RPMI8226 (cell line): Measurements from ENCODE around the gene PPP1R27.

Experiments used
- DNase-seq: peaks from one replicate; pipeline ENCODE4 v3.0.0-alpha.2; 2015

The PPP1R27 gene

DNA sequence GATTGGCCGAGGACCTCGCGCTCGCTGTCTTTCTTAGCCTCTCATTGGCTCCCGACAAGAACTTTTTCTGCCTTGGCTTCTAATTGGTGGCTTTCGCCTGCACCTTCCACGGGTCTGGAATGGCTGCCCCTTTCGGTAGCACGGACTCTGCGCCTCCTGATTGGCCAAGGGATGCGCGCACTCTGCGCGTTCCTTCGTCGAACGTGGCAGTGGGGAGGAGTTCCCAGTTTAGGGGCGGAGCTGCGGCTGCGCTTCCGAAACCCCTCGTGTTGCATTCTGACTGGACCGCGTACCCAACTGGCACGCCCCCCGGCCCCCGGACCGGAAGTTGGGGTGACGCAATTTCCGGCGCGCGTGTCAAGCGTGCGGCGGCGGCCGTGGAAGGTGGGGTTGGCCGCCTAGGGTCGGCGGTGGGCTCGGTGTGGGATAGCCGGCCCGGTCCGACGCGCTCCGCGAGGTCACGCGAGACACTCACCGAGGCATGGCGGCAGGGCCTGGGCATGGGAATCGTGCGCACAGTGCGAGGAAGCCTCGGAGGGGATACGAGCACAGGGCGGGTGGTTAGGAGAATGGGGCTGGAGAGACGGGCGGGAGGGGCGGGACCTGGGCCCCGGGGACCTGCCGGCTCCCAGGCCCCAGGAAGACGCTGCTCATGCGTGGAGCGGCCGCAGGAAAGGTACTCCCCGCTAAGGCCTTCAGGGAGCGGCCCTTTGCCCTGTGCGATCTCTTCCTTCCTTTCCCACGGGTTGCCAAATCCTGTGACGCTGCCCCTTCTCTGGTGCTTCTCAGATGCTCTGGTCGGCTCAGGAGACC lies 26.1 kb upstream of the PPP1R27 start:
- peak; percentile 100 for DNase-seq

DNA sequence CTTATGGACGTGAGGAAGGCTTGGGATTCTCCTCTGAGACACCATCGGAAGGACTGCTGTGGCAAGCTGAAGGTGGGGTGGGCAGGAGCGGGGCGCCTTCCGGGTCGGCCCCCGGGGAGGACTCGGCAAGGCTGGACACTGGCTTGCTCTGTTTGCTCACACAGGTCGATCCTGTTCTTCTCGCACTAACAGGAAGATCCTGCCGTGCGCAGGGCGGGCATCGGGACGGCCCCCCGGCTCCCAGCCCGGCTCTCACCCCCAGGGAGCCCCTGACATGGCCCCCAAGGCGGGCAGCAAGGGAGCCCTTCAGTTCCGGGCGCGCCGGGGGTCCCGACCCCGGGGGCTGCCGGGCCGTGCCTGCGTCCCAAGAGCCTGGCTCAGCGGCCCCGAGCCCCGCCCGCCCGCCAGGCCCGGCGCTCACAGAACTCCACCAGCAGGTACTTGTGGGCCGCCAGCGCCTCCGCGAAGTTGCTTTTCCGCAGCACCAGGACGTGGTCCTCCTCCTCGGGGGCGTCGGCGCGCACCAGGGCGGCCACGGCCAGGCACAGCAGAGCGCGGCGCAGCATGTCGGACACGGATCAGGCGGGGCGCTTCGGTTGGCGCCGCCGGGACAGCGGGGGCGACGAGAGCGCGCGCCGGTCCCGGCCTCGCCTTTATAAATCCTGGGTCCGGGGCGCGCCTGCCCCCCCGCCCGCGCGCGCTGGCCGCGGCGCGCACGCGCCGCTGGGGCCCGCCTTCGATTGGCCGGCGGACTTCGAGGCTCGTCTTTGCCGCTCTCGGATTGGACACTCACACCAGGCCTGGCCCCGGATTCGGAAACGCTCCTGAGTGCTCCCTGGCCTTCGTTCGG lies 25.3 kb upstream of the PPP1R27 start, which contains the start of gene P4HB:
TSS of gene P4HB (minus strand) at position 630 of the 850 bp plus-strand sequence. CDS start at position 566, 64 bp downstream.
- DNase-seq, result no peak

DNA sequence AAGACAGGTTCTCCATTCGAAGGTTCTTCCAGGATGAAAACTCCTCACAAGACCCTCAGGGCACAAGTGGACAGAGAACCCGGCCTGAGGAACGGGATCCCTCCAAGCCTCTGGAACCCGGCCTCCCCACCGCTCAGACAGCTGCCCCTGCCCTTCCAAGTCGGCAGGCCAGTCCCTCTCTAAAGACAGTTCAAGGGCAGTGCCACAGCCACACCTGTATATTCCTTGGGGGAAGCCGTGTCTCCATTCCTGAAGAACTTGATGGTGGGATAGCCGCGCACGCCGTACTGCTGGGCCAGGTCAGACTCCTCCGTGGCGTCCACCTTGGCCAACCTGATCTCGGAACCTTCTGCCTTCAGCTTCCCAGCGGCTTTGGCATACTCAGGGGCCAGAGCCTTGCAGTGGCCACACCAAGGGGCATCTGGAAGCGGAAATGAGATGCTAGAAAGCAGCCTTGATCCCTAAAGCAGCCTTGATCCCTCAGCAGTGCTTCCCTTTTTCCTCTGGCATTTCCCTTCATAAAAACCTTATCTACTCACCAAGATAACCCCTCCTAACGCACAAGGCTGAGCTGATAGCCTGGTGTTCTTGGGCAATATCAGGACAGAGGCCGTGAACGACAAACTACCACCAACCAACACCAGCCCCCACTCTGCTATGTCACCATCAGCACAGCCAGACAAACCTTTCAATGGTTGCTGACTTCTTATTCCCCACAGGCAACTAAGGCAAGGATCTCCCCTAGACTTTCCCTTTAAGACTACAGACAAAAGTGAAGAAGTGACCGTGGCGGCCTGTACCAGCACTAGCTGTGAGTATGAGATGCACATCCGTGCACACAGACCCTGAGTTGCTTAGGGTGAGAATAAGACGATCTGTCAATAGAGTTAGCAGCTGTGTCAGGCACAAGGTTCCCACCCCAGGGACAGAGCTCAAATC lies 24.4 kb upstream of the PPP1R27 start:
- DNase-seq, result no peak

DNA sequence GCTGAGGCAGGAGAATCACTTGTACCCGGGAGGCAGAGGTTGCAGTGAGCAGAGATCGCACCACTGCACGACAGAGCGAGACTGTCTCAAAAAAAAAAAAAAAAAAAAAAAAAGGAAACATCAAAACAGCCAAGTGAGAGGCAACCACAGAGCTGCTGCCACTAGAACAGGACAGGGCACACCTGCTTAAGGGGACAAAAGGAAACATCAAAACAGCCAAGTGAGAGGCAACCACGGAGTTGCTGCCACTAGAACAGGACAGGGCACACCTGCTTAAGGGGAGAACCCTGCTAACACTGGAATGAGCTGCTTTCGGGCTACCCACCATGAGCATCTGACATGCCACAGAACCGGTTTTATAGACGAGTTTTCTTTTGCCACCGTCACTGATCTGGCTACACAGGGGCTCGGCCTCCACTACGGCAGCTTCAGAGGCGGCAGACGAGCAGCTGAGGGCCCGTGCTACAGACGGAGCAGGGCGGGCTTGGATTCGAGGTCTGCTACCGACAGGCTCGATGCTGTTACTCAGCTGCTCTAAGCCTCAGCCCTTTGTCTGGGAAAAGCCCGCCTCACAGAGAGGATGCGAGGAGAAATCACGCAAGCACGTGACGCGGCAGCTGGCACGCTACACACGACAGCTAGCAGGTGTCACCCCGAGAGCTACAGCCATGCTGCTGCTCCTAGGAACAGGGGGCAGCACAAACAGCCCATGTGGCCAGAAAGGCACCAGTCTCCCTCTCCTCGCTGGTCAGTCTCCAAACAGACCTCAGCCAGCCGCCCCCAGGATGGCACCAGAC lies 23.5 kb upstream of the PPP1R27 start:
- no peak for DNase-seq

DNA sequence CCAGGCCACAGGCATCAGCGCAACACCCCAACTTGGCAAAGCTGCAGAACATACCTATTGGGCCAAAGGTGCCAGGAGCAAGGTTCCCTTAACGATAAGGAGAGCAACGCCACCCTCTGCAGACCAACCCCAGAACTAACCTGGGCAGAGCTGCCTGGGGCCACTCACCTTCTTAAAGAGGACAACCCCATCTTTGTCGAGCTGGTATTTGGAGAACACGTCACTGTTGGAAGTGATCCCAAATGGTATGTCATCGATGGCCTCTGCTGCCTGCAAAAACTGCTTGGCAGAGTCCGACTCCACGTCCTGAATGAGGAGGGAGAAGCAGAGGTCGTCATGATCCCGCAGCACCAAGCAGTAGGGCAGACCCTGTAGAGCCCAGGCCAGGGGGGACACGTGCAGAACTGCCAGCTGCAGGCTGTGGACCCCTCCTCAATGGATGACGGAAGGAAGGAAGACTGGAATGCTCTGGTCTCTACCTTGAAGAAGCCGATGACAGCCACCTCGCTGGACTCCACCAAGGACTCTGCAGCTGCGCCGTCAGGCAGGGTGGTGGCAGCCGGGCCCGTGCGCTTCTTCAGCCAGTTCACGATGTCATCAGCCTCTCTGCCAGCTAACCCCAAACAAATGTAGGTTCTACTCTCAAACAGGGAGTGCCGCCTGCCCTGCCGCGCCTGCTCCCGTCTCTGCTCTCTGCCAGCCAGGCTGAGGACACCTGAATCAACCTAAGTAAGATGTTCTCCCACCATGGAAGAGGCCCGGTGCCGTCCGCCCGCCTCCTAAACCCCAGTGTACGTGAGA lies 20.3 kb upstream of the PPP1R27 start:
- DNase-seq, result no peak

DNA sequence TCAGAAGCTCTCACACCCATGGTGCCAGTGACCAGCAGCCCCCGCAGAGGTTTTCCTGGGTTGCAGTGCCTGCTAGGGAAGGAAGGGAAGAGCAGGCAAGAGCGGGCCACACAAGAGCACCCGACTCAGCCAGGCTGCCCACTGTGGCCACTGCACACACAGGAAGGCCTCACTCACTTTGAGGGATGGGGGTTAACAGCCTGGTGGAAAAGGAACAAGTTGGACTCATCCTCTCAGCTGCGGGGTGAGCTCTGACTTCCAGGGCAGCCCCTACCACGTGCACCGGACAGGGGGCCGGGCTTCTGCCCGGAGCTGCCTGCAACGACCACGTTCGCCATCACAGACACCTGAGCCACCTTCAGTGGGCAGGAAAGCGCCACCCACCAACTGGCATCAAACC lies 17.4 kb upstream of the PPP1R27 start:
- no peak for DNase-seq

DNA sequence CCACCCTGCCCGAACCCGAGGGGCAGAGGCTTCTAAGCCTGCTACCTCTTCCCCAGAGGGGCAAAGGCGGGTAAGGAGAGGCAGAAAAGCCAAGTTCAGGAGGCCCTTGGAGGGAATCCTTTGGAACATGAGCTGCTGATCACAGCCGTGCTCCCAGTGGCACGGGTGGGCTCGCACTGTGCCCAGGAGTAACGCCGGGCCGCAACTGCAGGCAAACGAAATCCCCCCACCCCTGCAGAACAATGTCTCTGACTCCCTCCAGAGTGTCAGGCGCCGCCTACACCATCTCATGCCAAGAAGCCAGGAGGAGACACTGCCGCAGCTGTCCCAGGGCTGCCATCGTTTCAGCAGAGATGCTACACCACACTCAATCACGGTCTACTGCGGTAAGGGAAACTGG lies 16.6 kb upstream of the PPP1R27 start:
- no peak for DNase-seq

DNA sequence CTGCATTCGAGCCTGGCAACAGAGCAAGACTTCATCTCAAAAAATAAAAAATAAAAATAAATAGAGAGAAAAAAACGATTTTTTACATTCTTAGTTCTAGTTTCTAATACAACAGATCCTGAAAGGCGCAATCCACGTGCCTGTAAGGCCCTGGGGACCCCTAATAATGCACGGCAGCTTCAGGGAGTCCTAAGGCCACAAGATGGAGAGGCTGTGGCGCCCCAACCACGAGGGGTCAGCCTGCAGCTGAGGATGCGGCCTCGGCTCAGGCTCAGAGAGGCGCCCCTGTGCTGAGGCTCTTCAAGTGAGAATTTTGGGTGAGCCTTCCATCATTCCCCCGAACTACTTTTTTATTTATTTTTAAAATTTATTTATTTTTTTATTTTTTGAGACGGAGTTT lies 14.6 kb upstream of the PPP1R27 start:
- DNase-seq, result no peak

DNA sequence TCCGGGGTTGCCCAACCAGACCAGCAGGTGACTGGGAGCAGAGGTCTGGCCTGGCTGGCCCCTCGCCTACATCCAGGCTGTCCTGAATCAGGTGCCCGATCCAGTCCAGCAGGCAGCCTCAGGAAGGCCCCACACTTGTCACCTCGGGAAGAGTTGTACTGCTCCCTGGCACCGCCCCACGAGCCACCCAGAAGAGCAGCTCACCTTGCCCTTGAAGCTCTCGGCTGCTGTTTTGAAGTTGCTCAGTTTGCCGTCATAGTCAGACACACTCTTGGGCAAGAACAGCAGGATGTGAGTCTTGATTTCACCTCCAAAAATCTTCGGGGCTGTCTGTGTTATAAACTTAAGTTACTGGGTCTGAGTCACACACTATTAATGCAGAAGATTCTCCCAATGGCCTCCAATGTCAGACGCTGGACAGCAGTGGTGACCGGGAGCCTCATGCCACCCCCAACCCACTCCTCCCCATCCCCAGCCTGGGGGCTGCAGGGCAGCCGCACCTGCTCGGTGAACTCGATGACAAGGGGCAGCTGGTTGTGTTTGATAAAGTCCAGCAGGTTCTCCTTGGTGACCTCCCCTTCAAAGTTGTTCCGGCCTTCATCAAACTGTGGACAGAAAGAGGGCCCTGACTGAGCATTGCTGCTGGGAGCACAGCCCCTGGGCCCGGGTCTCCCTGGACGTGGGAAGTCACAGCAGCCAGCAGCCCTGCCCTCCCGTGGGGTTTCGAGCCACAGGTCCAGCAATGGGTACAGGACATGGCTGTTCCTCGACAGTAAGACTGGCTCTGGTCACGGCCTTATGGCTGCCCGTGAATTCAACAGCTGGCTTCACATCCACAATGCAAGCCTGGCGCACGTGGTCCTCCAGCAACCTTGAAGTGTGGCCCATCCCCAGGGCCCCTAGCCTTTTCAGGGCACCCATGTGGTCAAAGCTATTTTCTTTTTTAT lies 12.2 kb upstream of the PPP1R27 start:
- DNase-seq, result no peak

DNA sequence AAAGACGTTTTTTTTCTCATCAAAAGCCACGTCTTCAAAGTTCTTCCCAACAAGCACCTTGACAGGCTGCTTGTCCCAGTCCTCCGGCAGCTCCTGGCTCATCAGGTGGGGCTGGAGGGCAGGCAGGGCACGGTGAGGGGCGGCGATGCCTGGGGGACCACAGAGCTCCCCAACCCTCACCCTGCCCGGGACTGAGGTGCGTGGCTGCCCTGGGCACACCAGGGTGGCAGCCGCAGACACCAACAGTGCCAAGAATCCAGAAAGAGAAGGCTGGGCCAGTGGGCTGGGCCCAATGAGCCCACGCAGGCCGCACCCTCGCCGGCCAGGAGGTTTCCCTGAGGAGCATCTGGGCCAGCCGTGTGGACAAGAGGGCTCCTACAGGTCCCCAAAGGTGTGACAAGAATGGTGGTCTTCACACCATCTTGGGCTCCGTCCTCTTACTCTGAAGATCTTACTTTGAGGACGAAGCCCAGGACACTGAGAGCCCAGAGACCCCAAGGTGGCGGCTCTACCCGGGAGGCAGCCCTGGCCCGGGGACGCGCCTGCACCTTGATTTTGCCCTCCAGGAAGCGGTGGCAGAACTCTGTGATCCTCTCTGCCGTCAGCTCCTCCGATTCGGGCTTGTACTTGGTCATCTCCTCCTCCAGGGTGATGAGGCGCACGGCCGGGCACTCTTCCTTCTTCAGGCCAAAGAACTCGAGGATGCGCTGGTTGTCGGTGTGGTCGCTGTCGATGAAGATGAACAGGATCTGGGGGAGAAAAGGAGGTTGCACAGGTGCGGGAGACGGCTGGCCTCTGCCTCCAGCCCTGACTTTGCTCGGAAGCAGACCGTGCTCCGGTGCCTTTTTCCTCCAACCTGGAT lies 11.3 kb upstream of the PPP1R27 start:
- no peak for DNase-seq

DNA sequence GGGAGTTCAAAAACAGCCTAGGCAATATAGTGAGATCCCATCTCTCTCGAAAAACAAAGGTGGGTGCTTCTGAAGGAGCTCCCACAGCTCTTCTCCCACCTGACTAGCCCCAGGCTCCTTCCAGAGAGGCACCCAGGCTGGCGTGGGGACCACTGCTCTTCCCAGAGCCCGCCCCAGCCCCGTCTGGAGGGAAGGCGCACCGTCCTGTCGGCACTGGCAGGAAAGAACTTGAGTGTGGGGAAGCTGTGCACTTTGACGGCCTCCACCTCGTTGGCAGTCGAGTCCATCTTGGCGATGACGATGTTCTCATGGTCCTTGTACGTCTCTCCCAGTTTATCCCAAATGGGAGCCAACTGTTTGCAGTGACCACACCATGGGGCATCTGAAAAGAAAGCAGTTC lies 10.5 kb upstream of the PPP1R27 start:
- no peak for DNase-seq

DNA sequence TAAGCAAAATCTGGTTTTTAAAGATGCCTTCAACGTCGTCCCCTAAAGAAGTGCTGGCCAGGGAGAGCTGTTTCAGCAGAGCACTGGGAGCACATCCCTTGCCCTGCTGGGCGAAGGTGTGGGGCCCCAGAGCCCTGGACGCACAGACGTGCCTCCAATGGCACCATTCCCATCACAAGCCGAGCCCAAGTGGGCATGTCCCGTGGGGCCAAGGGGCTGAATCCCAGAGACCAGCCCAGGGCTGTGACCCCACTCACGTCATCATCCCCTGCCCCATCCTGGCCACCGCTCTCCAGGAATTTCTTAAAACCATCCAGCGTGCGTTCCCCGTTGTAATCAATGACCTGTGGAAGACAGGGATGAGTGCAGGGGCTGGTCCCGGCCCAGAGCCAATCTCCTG lies 10.0 kb upstream of the PPP1R27 start:
- DNase-seq, result no peak

DNA sequence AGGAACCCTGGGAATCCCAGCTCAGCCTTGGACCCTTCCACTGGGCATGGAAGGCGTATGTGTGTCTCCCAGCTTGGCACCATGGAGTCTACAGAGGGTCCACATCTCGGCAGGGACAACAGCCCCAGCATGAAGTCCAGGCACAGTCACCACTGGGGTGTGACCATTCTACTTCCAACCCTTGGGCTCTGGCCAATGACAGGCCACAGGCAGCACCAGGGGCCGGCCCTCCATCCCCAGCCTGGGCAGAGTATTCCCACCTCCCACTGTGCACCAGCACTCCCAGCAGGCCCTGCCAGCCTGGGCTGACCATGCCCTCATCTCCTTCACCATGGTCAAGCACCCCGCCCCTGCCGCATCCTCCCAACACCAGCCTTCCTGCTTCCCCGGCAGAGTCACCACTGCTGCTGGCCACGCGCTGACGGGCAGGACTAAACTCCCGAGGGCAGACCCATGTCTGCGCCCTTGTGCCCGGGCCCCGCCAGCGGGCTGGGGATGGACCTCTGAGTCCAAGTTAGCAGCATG lies 9.5 kb upstream of the PPP1R27 start:
- no peak for DNase-seq

DNA sequence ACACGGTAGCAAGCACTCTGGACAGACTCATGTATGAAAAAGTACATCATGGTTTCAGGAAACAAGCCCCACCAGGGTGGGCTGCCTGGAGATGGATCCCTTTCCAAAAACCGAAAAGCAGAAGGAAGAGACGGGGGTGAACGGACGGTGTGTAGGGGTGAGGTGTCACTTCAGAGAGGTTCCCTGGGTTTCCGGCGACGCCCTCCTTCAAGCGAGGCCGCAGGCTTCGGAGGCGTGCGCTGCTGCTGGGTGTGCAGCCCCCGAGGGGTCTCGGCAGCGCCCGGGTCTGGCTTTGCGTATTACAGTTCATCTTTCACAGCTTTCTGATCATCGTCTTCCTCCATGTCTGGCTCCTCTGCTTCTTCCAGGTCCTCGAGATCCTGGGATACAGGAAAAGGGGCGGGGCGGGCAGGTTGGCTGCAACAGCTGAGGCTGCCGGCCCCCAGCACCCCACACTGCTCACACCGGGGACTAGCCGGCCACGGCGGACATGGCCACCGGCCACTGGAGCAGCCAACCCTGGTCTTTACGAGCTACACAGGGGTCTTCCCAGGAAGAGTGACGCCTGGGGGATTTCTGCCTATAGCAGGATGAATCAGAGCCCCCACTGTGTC lies 9.0 kb upstream of the PPP1R27 start:
- no peak for DNase-seq

DNA sequence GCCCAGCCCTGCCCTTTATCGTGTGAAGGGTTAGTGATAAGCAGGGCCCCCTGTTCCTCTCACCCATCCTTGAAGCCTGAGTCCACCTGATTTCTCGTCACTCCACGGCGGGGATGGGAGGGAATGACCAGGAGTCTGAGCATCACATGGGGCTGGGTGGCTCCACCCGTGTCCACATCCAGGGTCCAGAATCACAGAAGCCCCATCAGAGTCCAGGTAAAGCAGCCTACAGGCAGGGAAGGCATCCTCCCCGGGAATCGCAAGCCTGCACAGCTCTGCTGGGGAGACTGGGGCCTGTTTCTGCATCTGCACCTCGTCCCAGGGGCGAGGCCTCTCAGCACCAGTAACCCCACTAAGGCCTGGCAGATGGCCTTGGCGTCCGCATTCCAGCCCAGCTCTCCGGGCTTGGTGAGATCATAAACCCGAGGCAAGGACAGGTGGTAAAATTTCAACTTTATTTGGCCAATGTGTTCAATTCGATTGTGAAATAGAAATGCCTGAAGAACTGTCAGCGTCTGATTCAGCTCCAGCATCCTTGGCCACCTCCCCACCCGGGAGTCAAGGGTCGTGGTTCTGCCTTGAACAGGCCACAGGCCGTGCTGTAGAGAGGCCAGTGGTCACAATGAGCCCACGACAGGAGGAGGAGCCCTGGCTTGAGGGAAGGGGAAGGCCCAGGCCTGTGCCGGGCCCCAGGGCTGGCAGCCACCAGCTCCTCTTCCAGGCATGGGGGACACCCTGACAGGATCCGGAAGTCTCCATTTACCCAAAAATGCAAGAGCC lies 8.1 kb upstream of the PPP1R27 start:
- DNase-seq, result no peak

DNA sequence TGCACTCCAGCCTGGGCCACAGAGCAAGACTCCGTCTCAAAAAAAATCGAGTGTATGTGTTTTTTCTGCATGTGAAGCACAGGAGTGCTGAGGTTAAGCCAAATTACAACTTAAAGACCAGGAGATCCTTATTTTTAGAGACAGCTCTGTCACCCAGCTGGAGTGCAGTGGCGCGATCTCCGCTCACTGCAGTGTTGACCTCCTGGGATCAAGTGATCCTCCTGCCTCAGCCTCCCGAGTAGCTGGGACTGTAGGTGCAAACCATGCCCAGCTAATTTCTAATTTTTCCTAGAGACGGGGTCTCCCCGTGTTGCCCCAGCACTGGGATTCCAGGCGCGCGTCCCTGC lies 7.5 kb upstream of the PPP1R27 start:
- no peak for DNase-seq

DNA sequence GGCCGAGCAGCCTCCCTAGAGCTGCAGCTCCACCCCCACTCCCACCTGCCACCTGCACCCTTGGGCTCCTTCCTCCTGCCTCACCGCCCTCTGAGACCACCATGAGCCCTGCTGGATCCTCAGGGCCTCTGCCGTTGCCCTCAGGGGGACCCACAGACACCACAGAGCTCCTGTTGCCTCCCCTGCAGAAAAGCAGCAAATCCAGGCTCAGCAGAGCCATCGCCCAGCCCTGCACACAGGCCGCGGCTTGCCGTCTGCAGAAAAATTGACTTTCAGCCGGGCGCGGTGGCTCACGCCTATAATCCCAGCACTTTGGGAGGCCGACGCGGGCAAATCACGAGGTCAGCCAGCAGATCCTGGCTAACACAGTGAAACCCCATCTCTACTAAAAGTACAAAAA lies 7.0 kb upstream of the PPP1R27 start:
- no peak for DNase-seq
